ENCODE measurements around the gene CUX1. TPM values are rescaled to one million over a fixed set of nuclear protein-coding genes. Genes with fewer than 3 reads are reported as not detected.

CUX1 gene
- total RNA-seq, 1 donor from 2014 or later: 48.9 TPM

DNA sequence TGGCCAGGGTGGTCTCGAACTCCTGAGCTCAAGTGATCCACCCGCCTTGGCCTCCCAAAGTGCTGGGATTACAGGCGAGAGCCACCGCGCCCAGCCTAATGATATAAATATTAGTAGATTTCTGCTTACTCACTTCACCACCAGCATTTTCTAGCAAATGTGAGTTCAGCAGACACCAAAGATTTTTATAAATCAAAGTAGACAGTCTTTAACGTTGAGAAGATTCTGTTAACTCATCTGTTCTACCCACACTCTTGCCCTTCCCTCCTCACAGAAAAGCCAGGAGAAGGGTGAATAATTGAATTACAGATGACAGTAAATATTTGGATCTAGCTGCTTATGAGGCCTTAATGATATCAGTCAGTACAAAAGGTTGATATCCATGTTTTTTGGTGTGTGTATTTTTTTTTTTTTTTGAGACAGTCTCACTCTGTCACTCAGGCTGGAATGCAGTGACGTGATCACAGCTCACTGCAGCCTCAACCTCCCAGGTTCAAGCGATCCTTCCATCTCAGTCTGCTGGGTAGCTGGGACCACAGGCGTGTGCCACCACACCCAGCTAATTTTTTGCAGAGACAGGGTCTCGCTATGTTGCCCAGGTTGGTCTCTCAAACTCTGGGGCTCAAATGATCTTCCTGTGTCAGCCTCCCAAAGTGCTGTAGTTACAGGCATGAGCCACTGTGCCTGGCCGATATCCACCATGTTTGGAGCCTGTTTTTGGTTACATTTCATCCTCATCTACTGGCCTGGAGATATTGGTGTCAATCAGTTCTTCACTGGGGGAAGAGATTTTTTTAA, 120.5 kb downstream of the CUX1 start:
- DNase-seq: no peak

DNA sequence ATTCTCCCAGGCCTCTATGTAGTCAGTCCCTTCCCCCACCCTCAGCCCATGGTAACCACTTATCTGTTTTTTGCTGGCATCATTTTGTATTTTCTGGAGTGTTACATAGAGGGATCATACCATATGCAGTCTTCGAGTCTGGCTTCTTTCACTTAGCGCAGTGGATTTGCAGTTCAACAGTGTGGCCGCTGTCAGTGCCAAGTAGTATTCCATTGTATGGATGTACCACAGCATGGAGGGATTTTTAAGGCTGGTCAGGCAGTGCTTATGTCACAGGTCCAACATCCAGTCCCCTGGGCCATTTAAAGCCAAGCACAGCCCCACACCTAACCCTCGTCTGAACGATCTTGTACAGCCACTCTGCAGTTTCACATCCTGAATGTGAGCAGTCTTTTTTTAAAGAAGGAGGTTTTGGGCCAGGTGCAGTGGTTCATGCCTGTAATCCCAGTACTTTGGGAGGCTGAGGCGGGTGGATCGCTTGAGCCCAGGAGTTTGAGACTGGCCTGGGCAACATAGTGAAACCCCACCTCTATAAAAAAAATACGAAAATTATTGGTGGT, 121.8 kb downstream of the CUX1 start:
- no peak for DNase-seq

DNA sequence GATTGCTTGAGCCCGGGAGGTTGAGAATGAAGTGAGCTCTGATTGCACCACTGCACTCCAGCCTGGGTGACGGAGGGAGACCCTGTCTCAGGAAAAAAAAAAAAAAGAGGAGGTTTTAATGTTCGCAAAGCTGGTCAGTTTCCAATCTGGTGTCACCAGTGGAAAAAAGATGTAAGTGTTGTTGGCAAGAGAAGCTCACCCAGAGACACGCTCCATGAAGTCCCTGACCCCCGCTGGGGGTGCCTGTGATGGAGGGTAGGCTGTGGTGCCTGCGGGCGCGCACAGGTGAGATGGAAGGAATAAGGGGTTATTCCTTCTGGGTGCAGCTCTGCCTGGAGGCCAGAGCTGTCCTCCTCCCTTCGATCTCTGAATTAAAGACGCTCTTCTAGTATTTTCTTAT, 122.7 kb downstream of the CUX1 start:
- no peak for DNase-seq

DNA sequence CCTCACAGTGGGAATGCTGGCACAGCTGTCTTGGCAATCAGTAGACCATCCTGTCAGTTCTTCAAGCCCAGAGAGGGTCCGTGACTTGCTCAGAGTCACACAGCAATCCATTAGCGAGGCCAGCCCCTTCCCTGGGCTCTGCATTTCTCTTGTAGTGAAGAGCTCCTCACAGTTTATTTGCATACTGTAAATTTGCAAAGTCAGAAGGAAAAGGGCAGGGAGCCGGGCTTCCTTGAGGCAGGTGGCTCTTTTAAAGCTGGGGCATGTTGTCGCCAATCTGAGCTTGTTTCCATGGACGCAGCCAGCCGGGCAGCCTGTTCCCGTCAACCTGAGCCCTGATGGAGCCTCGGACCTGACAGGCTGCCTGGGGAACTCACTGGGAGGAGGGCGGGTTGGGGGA, 123.4 kb downstream of the CUX1 start:
- DNase-seq: no peak

DNA sequence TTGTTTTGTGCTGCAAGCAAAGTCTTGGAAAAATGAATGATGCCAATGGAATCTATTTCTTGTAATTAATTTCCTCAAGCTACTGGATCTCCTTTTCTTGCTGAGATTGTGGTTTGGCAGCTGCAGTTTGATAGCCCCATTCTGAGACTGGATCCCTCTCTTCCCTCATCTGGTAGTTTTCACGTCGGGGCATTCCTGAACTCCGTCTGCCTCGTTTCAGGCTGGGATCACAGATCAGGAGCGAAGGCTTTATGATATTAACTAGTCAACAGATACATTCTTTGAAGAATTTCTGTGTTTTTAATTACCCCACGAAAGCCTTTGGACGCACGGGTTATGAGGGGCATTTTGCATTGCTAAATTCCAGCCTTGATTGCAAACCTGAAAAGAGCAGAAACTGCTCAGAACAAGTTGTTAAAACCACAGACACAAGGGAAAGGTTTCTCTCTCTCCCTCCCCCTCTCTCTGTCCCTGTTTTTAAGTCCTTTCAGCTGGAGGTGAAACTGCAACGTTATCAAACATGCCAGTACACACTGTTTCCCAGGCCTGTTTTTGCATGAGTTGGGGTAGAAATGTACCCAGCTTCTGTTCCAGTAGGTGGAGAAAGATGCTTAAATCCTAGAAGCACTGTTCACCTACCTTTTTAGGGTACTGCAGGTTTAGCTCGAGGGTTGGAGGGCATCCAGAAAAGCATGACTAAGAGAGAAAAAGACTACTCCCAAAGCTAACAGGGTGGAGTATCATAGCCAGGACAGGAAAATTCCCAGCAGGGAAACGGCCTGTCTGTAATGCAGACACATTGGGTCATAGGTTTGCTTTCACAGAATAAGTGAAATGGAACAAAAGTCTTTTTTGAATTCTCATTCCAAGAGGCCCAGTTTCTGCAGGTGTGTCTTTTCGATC, 124.3 kb downstream of the CUX1 start:
- DNase-seq: no peak

DNA sequence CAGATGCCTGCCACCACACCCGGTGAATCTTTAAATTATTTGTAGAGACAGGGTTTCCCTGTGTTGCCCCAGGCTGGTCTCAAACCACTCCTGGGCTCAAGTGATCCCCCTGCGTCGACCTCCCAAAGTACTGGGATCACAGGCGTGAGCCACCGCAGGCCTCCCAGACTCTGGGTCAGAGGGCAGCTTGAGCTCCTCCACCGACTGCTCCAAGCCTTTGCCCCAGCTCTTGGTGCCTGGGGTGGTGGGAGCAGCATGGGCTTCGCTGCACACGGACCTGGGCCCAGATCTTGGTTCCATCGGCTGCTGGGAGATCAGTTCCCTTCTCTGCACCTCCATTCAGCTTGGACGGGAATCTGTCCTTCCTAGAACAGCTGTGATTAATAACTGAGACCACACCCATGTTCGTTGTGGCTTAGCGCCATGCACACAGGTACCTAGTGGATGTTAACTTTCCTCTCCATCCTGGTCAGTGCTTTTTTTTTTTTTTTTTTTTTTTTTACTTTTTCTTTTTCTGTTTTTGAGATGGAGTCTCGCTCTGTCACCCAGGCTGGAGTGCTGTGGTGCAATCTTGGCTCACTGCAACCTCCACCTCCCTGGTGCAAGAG, 125.3 kb downstream of the CUX1 start:
- DNase-seq: no peak

DNA sequence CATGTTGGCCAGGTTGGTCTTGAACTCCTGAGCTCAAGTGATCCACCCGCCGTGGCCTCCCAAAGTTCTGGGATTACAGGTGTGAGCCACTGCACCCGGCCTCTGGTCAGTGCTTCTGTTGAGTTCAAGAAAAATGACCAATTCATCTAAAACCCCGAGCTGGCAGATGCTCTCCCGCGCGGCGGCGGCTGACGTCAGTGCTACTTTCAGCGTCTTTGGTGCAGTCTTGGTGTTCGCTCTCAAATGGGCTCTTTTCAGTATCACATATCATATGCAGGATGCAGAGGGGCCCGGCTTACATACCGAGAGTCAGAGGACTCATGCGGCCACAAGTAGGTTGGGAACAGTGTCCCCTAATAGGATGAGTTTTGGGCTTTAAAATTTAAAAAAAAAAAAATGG, 125.9 kb downstream of the CUX1 start:
- no peak for DNase-seq

DNA sequence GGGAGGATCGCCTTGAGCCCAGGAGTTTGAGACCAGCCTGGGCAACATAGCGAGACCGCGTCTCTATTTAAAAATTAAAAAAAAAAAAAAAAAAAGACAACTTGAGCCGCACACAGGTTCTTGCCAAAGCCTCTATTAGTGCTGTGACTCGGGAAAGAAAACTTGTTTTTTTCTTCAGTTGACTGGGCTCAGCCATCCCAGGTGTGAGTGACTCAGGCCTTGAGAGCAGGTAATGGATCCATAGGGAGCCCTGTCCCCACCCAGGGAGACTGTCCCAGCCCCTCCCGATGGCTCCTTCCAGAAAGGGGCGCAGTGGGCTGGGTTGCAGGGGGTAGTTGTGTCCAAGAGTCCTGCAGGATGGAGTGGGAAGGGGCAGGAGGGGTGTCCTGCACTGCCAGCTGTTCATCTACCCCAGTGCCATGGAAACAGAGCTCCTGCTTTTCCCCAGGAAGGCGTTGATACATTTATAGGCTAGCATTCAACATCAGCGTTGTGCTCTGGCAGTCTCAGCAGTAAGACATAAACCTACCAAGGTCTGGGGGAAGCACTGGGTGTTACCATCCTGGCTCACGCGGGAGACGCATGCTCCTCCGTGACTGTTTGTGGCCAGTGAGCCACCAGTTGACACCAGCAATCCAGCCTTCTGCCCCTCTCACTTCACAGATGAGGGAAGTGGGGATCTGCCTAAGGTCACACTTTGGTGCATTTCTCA, 126.6 kb downstream of the CUX1 start:
- DNase-seq: no peak

DNA sequence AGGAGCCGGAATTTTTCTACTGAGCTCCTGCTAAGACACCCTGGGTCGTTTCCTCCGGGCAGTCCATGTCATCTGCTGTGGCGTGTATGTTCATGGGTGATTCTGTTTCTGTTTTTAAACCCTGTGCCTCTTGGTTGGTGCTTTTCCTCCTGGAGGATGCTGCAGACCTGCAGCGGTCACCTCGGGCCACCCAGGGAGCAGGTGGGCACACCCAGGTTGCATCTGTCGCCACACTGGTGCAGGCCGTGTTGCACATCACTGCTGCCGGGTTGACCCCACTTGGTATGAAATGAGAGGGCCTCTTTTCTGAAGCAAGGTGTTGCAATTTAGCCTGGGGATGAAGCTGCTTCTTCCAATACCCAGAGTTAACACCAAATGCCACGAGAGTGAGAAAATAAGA, 127.2 kb downstream of the CUX1 start:
- DNase-seq: no peak

DNA sequence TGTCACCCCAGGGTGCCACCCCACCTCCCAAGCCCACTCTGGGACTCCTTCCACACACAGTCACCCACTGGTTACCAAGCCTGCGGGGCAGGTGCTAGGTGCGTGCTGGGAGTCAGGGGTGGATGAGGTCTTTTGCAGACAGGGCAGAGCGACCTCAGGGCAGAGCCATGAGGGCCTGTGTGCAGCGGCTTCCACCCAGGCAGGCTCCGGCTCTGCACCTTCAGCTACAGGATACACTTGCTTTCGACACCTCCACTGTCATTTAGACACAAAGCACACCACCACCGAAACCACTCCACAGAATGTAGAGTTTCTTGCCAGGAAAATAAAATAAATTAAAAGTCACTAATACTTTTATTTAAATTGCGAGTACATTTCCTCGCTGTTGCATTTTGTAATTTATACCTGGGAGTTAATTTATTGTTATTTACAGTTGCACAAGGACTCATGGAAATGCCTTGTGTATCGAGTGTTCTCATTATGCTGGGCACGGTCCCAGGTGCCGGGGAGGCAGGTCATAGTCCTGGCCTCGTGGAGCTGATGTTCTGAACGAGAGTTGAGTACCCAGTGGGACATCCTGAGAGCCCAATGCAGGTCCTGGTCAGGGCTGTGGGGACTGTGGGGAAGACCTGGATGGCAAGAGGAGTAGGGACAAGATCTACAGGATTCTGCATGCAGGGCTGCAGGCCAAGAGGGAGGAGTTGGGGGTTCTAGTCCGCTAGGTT, 127.8 kb downstream of the CUX1 start:
- no peak for DNase-seq

DNA sequence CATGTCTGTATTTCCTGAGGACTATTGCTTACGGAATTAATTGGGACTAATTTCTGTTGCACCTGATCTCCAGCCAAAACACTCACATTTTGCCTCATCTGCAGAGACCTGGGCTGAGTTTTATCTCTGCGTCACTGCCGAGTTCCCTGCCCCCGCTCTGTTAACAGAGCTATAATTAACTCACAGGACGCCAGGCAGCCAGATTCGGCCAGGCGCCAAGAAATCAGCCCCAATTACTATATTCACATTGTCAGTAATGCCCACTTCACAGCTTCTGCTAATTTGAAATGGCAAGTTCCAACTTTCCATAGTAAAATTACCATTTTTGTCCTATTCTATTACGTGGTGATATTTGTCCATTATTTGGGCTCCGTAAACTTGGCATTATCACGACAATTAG, 130.5 kb downstream of the CUX1 start:
- DNase-seq: no peak

DNA sequence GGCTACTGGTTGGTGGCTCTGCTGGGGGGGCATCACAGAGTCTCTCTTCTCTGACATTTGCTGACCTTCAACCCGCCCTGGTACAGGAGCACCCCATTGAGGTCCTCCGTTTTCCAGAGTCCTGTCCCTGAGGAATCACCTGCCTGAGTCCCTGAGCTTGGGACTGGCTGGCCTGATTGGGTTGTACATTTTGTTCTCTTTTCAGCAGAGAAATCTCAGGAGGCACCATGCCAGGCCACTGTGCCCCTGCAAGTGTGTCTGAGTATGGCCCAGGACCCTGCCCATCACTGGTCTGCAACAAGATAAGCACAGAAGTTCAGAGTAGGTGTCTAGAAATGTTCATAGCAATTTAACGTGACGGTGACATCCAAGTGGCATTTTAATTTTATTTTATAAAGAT, 131.2 kb downstream of the CUX1 start:
- DNase-seq: no peak

DNA sequence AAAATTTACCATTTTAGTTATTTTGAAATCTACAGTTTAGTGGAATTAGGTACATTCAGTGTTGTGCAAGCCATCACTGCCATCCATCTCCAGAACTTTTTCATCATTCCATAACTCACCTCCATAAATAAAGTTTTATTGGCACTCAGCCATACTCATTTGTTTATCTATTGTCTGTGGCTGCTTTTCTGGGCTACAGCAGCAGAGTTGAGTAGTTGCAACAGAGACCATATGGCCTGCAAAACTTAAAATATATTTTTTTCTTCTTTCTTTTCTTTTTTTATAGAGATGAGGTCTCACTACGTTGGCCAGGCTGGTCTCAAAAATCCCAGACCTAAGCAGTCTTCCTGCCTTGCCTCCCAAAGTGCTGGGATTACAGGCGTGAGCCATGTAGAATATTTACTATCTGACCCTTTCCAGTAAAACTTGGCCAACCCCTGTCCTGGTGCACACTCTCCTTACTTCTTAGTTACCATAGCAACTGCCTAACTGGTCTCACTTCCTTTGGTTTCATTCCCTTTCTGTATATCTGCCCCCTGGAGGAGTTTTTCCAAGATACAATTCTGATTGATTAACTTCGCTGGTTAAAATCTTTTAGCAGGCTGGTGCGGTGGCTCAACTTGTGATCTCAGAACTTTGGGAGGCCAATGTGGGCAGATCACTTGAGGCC, 133.2 kb downstream of the CUX1 start:
- no peak for DNase-seq

DNA sequence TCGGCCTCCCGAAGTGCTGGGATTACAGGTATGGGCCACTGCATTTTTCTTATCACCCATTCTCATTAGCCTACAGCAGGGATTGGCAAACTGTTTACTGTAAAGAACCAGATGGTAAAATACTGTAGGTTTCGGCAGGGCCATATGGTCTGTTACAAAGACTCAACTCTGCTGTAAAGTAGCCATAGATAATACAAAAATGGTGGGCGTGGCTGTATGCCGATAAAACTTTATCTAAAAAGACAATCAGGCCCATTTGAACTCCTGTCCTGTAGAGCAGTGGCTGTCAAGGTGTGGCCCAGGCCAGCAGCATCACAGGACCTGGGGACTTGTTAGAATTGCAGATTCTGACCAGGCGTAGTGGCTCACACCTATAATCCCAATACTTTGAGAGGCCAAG, 134.3 kb downstream of the CUX1 start:
- DNase-seq: no peak

DNA sequence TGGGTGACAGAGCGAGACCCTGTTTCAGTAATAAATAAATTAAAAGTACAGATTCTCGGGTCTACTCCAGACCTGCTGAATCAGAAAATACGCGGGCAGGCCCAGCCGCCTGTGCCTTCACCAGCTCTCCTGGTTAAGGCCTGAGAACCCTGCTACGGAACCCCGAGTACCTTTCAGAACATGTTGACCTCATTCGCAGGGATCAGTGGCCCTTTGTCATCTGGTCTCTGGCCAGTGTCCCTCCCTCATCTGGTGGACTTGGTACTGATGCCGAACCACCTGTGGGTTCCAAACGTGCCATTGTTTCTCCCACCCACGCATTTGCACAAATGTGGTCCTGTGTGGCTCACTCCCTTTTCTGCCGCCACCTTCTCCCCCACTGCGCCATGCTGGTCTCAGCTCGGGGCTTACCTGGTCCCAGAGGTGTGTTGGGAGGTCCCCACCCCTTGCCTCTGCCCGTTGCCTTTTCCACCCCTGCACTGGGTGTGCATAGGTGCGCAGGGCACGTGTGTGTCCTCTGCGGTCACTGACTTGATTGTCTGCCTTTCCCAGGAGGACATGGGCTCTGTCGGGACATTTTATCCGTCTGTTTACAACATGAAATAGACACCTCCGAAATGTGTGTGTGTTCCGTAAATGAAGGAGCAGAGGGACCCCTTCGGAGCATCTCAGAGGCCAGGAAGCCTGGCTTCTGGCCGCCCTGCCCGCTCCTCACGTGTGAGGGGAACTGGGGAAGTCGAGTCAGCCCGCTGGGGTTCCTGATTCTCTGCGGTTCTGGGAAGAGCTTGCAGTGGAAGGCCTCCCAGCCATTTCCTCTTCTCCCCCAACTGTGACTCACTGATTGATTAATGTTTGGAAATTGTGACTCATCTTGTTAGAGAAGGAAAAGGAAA, 135.2 kb downstream of the CUX1 start:
- DNase-seq: no peak

DNA sequence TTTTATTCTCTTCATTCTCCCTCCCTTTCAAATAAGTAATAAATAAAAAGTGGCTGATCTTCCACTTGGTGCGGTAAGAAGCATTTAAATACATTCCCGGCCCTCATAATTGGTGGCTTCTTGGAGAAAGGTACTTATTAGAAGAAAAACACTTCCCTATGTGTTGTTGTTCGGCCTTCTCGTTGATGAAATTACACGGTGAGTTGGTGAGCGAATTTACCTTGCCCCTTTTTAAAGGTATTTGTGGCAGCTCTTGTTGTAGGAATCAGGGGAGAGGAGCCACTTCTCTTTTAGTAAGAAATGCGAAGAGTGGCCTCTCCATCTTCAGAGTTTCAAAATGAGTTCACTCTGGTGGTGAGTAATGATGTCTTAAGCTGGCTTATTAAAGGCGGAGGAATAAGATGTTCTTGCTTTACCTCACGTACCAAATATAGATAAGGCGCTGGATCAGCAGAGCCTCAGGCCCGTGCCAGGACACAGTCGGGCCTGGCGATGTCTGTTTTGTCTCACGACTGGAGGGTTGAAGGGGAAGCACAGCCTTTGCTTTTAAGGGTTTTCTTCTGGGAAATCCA, 135.9 kb downstream of the CUX1 start:
- peak; percentile 54 for DNase-seq

DNA sequence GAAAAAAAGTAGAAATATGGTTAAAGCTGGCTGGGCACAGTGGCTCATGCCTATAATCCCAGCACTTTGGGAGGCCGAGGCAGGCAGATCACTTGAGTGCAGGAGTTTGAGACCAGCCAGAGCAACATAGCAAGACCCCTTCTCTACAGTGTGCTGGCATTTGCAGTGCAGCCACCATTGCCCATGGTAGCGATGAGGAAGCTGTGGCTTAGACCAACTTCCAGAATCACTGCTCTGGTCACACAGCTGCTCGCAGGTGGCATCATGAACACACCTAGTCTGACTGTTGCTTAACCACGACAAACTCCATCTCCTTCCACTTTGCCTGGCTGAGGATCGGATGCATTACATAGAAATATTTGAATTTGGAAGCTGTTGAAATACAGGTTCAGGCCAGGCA, 137.1 kb downstream of the CUX1 start:
- DNase-seq: no peak

DNA sequence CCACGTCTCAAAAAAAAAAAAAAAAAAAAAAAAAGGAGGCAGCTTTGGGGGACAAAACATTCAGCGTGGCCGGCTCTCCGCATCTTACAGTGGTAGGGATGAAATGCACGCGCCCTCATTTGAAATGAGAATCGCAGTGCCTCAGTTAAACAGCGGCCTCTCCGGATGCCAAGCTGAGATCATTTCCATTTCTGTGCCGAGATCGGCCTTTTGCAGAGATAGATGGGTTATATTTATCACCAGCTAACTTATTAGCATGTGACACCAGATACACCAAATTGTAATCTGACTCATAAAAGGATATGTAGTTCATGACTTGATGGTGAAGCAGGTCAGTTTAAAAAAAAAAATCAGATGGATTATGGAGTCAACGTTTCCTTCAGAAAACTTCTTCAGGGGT, 138.7 kb downstream of the CUX1 start:
- DNase-seq: no peak

DNA sequence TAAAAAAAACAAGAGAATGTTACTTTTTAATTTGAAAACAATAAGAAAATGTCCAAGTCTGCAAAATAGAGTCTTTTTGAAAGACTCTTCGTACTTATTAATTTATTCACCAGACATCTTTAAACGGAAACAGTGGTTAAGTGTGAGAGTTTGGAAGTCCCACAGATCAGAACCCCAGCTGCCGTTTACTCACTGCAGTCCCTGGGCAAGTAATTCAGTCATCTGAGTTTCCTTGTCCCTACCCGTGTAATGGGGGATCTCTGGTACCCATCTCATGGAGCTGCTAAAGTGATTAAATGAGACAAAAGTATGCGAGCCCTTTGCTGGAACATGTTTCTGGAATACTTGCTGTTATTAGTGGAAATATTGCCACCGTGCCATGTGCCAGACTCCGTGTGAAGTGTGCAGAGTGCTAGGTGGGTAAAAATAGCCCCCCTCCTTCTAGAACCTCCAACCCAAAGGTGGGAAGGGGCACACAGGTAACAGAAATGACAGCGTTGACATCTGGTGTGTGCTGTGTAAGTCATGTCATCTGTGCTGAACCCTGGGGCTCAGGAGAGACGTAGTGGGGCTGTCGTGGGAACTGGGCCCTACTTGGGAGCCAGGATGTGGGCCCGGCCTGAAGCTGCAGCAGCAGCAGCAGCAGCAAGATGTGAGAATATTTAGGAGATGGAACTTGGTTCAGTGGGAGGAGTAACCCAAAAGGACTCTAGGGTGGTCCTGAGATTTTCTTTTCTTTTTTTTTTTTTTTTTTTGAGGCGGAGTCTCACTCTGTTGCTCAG, 140.5 kb downstream of the CUX1 start:
- DNase-seq: no peak

Measured in skin of body (tissue), 2 donors.